Liver (tissue), 3 donors: ENCODE data around the gene SHF.

Experiments
- ATF3 ChIP-seq: IDR thresholded peaks from 2 replicates; pipeline ENCODE4 v1.6.1; 2016; ENCODE audit warnings: antibody characterized with exemption
- CTCF ChIP-seq: fragments of 150-350 bp; IDR thresholded peaks from 2 replicates; pipeline ENCODE4 v1.5.1; 2017; ENCODE audit warnings: improper control_type of control experiment, low read depth, low read length; ENCODE audit not compliant: missing input control
- EGR1 ChIP-seq, 2 donors: IDR thresholded peaks; 2 replicates each; pipeline ENCODE4 v1.6.1; 2016 to 2018; ENCODE audit warnings: antibody characterized with exemption in 2 of 2, low read depth in 2 of 2
- FOXA2 ChIP-seq: IDR thresholded peaks from 2 replicates; pipeline ENCODE4 v1.6.1; 2016; ENCODE audit warnings: antibody characterized with exemption
- JUND ChIP-seq, 2 donors: IDR thresholded peaks; 2 replicates each; pipeline ENCODE4 v1.6.1; 2016; ENCODE audit warnings: antibody characterized with exemption in 2 of 2
- NR2F2 ChIP-seq: IDR thresholded peaks from 2 replicates; pipeline ENCODE4 v1.6.1; 2016; ENCODE audit warnings: antibody characterized with exemption
- RAD21 ChIP-seq, 2 donors: IDR thresholded peaks; 2 replicates each; pipeline ENCODE4 v1.6.1; 2016; ENCODE audit warnings: antibody characterized with exemption in 2 of 2, mild to moderate bottlenecking in 2 of 2
- REST ChIP-seq: IDR thresholded peaks from 2 replicates; pipeline ENCODE4 v1.6.1; 2016; ENCODE audit warnings: antibody characterized with exemption, mild to moderate bottlenecking
- SP1 ChIP-seq: IDR thresholded peaks from 2 replicates; pipeline ENCODE4 v1.6.1; 2018; ENCODE audit warnings: antibody characterized with exemption, mild to moderate bottlenecking
- TAF1 ChIP-seq: conservative IDR thresholded peaks from 2 replicates; pipeline ENCODE4 v1.6.1; 2016; ENCODE audit warnings: antibody characterized with exemption, mild to moderate bottlenecking
- TF ChIP-seq, protein P1 (sequence below): IDR thresholded peaks from 2 replicates; pipeline ENCODE4 v1.6.1; 2016; ENCODE audit warnings: antibody characterized with exemption
- donor health status: healthy.
- donor health status: healthy.

DNA sequence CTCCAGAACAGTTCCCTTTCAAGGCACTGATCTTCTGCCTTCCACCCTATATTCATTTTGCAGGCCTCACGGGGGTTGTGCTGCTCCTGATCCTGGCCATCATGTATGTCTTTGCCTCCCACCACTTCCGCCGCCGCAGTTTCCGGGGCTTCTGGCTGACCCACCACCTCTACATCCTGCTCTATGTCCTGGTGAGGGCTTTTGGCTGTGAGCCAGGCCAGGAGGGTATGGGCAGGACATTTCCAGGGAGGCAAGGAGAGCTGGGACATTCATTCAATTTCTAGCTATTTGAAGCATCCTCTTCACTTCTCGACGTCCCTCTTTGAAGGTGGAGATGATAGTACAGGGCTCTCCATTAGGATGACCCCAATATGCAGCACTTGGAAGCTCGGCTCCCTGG lies 32.0 kb downstream of the SHF start:
- TF ChIP-seq CTCF (no peak), TAF1 (no peak), EGR1 (IDR thresholded peaks at IDR 0.05; ENCODE audit: low read depth in 2 of 2) (no peak), REST (no peak), ATF3 (no peak), FOXA2 (no peak), JUND (IDR thresholded peaks at IDR 0.05) (no peak), RAD21 (IDR thresholded peaks at IDR 0.05) (no peak), NR2F2 (no peak), SP1 (no peak)
- TF ChIP-seq, protein P1, sequence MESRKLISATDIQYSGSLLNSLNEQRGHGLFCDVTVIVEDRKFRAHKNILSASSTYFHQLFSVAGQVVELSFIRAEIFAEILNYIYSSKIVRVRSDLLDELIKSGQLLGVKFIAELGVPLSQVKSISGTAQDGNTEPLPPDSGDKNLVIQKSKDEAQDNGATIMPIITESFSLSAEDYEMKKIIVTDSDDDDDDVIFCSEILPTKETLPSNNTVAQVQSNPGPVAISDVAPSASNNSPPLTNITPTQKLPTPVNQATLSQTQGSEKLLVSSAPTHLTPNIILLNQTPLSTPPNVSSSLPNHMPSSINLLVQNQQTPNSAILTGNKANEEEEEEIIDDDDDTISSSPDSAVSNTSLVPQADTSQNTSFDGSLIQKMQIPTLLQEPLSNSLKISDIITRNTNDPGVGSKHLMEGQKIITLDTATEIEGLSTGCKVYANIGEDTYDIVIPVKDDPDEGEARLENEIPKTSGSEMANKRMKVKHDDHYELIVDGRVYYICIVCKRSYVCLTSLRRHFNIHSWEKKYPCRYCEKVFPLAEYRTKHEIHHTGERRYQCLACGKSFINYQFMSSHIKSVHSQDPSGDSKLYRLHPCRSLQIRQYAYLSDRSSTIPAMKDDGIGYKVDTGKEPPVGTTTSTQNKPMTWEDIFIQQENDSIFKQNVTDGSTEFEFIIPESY: no peak
